ENCODE measurements around the gene DNAI4.
"Not testable (repeated sequence)": the region's sequence is repeated elsewhere in the genome, so short reads cannot be mapped to it uniquely, and the experiment has no call there.

The DNAI4 gene

DNA sequence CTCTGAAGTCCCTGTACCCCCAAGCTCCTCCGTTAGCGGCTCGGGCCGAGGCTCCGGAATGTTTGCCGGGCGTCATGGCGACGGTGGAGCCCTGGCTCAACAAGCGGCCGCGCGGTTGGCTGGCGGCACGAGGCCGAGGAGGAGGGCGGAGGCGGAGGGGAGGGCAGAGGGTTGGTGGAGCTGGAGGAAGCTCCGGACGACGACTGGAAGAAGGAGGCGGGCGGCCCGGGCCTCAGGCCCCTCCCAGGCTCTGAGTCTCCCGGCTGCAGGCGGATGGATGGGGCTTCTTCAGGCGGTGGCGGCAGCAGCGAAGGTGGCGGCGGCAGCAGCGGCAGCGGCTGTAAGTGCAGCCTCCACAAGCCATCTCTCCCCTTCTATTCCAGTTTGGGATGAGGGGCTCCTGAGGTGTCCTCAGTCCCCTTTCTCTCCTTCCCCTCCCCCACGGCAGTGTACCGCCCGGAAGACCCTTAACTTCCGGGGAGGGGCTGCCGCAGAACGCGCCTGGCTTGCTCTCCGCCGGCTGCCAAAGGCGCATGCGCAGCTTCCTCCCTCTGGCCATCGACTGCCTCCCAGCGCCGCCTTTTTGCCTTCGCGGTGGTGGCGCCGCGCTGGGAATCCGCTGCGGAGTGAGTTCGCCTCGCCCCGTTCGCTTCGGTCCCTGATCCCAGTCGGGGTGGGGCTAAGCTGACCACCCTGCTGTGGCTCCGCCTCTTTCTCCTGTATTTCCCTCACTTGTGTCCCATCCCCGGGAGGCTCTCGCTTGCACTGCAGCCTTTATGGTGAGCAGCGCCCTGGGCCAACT is at the start of gene DNAI4, which contains the start of gene MIER1:
Gene DNAI4 (minus strand): TSS at position 101 of the 802 bp plus-strand sequence. CDS start 25 bp downstream, at position 76.
Gene MIER1 (plus strand): TSS at position 235 of the 802 bp plus-strand sequence. CDS start 39 bp downstream, at position 274.
- peak; percentile 96 for DNase-seq
- in situ Hi-C loops (cut with HindIII; ENCODE audit: low pct_ligation_motif_present, low pct_unique_long_range_greater_than_20kb, low sequenced_read_pairs) = no loop called here

DNA sequence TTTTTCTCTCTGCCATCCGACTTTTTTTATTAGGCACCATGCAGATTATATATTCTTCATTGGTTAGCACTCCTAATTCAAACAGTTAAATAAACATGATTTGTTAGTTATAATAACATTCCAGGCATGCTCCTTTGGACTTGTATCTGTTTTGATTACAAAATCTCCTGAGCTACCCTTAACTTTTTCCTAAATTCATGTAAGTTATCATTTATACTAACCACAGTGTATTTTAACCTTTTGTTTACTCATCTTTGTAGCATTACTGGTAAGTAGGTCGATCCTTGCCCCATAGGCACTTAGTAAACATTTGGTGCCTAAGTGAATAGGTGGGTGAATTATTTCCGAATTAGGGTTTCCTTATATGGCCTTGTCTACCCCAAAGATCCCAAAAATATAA is 43.9 kb upstream of the DNAI4 start:
- in situ Hi-C loops (cut with HindIII; ENCODE audit: low pct_ligation_motif_present, low pct_unique_long_range_greater_than_20kb, low sequenced_read_pairs) = no loop called here

GRCh38 chr1:66966188-66966873 is 41.7 kb upstream of the DNAI4 start:
- DNase-seq; in situ Hi-C loops (cut with HindIII; ENCODE audit: low pct_ligation_motif_present, low pct_unique_long_range_greater_than_20kb, low sequenced_read_pairs): not testable (repeated sequence)

More for the DNA sequence above, 43.9 kb upstream of the DNAI4 start:
- no peak for DNase-seq

GRCh38 chr1:66957938-66958337 is 33.3 kb upstream of the DNAI4 start:
- no peak for DNase-seq
- in situ Hi-C loops (cut with HindIII; ENCODE audit: low pct_ligation_motif_present, low pct_unique_long_range_greater_than_20kb, low sequenced_read_pairs) = no loop called here

DNA sequence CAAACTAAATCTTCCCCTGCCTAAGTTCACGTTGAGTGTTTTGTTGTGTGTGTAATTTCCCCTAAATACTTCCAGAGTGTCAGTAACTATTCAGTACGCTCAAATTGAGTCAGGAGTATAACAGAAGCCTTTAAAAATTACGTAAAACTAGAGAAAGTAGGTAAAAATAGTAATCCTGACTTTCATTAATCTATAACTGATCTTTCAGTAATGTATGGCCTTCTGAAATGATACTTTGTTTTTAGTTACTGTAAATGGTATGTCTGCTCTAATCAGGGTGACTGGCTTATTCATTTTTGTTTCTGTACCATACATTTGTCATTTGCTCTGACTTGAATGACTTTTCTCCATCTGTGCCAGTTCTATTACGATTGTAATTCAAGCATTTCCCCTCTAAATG is 29.6 kb upstream of the DNAI4 start:
- in situ Hi-C loops (cut with HindIII; ENCODE audit: low pct_ligation_motif_present, low pct_unique_long_range_greater_than_20kb, low sequenced_read_pairs) = no loop called here
- DNase-seq = no peak

GRCh38 chr1:66951513-66951912 is 26.9 kb upstream of the DNAI4 start:
- DNase-seq = no peak
- in situ Hi-C loops (cut with HindIII; ENCODE audit: low pct_ligation_motif_present, low pct_unique_long_range_greater_than_20kb, low sequenced_read_pairs) = no loop called here

DNA sequence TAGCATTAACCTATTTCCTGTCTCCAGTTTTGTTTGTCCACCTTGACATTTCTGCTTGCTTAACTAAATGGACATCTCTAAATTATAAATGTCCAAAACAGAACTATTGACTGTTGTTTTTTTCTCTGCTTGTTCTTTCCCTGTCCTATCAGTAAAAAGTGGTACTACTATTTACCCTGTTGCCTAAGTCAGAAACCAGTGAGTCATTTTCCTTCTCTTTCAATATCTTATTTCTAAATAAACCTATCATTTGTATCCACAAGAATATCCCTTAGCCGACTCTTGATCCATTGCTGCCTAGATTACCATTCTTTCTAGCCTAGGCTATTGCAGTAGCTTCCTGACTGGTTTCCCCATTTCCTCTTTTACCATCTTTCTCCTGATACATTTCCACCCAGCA is 22.6 kb upstream of the DNAI4 start:
- no peak for DNase-seq
- in situ Hi-C loops (cut with HindIII; ENCODE audit: low pct_ligation_motif_present, low pct_unique_long_range_greater_than_20kb, low sequenced_read_pairs) = no loop called here

DNA sequence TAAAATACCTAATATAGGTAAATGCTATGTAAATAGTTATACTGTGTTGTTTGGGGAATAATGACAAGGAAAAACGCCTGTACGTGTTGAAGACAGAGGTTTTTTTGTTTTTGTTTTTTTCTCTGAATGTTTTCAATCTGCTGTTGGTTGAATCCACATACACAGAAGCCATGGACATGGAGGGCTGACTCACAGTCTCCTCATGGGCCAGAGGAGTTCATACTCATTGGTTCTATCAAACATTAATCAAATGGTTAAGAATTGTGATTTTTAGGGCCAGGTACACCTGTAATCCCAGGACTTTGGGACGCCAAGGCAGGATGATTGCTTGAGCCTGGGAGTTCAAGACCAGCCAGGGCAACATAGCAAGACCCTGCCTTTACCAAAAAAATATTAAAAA is 20.7 kb upstream of the DNAI4 start:
- in situ Hi-C loops (cut with HindIII; ENCODE audit: low pct_ligation_motif_present, low pct_unique_long_range_greater_than_20kb, low sequenced_read_pairs) = no loop called here
- DNase-seq = peak; percentile 72

DNA sequence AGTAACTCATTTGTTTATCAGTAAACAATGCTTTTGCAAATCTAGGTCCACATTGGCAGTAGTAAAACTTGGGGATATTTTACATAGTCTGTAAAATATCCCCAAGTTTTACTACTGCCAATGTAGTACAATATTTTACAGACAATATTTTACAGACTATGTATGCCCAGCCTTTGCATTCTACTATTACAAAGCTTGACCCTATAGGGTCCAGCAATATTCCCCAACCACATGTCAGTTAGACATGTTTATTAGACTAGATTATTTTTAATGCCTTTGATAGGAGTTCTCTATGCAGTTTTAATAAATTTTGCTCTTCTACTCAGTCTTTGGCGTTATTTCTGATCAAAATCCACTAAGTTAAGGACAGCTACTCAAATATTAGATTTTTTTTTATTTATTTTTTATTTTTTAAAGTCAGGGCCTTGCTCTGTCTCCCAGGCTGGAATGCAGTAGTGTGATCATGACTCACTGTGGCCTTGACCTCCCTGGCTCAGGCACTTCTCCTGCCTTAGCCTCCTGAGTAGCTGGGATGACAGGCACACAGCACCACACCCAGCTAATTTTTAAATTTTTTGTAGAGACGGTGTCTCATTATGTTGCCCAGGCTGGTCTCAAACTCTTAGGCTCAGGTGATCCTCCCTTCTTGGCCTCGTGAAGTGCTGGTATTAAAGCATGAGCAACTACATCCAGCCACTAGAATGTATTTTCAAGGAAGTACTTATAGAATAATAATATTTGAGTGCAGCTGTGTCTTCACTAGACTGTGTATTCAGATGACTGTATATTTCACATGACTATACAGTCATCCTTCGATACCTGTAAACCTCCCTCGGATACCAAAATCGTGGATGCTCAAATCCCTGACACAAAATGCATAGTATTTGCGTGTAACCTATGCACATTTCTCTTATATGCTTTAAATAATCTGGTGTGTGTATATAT is 19.9 kb upstream of the DNAI4 start:
- in situ Hi-C loops (cut with HindIII; ENCODE audit: low pct_ligation_motif_present, low pct_unique_long_range_greater_than_20kb, low sequenced_read_pairs) = no loop called here
- peak; percentile 81 for DNase-seq

- peak; percentile 12 for DNase-seq
- in situ Hi-C loops (cut with HindIII; ENCODE audit: low pct_ligation_motif_present, low pct_unique_long_range_greater_than_20kb, low sequenced_read_pairs) = no loop called here
Measured at GRCh38 chr1:66943361-66943969, 18.8 kb upstream of the DNAI4 start.

GRCh38 chr1:66940981-66941380 is 16.3 kb upstream of the DNAI4 start:
- in situ Hi-C loops (cut with HindIII; ENCODE audit: low pct_ligation_motif_present, low pct_unique_long_range_greater_than_20kb, low sequenced_read_pairs) = no loop called here
- DNase-seq = no peak

DNA sequence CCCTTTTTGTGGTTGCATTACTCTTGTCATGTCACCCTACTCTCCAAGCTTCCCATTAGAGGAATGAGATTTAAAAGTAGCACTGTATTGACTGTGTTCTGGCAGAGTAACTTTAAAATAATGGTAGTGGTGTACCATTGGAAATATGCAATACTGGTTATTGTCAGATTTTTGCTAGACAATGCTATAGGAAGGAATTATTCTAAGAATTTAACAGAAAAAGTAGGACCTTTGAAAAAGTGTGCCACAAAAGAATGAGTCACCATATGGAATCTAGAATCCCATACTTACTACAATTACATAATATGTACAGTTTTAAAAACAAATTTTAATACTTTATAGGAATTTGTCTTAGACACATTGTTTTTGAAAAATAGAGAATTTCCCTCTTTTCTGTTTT is 14.0 kb upstream of the DNAI4 start:
- peak; percentile 29 for DNase-seq
- in situ Hi-C loops (cut with HindIII; ENCODE audit: low pct_ligation_motif_present, low pct_unique_long_range_greater_than_20kb, low sequenced_read_pairs) = no loop called here

GRCh38 chr1:66937529-66938234 is 13.0 kb upstream of the DNAI4 start:
- DNase-seq = no peak
- in situ Hi-C loops (cut with HindIII; ENCODE audit: low pct_ligation_motif_present, low pct_unique_long_range_greater_than_20kb, low sequenced_read_pairs) = no loop called here

DNA sequence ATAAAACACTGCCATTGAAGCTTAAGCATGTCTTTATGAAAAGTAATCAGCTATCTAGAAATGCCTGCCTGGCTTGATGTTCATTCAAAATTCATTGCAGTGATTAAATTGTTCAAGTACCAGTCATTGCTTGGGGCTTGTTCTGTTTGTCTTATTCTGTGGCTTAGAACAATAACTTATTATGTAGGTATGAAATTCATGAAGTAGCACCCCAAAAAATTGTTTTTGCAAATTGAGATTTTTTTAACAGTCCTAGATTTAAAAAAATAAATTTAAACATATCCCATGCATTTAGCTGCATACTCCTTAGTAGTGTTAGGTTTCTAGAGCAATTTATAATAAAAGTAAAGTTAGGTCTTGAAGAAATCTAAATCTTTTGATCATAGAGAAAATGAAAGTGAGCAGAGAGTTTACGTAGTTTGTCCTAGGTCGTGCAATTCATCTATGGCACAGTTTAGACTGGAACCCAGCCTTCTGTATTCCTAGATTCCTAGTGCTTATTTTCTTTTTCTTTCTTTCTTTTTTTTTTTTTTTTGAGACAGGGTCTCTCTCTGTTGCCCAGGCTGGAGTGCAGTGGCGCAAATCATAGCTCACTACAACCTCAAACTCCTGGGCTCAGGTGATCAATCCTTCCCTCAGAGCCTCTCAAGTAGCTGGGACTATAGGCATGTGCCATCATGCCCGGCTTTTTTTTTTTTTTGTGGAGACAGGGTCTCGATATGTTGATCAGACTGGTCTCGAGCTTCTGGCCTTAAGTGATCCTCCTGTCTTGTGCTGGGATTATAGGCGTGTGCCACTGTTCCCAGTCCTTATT is 9.4 kb upstream of the DNAI4 start:
- in situ Hi-C loops (cut with HindIII; ENCODE audit: low pct_ligation_motif_present, low pct_unique_long_range_greater_than_20kb, low sequenced_read_pairs) = no loop called here

GRCh38 chr1:66932291-66932690 is 7.6 kb upstream of the DNAI4 start:
- no peak for DNase-seq
- in situ Hi-C loops (cut with HindIII; ENCODE audit: low pct_ligation_motif_present, low pct_unique_long_range_greater_than_20kb, low sequenced_read_pairs) = no loop called here

More for the DNA sequence above, 9.4 kb upstream of the DNAI4 start:
- DNase-seq = peak; percentile 49

DNA sequence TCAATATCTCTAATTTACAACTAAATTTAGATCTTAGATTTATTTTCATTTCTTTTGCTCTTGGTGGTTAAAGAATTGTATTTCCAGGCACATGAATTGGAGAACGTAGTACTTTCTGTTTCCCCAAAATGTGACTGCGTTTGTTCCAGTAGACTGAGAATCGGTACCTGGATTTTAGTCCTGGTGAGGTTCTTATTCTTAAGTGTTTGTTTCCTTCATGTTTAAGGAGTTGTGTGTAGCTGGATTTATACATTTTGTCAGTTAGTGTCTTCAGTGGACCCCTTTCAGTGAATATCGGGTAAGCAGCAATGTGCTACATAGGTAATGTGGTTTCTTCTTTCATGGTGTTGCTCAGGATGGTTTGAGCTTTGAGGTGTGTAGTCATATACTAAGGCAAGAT is 6.9 kb upstream of the DNAI4 start:
- peak; percentile 24 for DNase-seq
- in situ Hi-C loops (cut with HindIII; ENCODE audit: low pct_ligation_motif_present, low pct_unique_long_range_greater_than_20kb, low sequenced_read_pairs) = no loop called here

DNA sequence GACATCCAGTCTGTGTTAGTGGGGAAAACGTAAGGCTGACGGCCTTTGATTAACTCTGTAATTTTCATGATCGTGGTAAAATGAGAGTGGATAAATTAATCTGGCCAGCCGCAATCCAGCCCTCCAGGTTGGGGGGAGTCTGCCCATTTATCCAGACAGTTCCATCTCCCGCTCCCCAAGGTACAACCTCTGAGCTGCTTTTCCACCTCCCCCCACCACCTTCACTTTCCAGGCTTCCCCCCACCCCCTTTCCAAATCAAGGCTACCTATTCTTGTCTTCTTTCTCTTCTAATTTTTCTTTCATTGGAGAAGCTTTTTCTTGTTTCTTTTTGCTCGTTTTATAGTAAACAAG is 6.1 kb upstream of the DNAI4 start:
- no peak for DNase-seq
- in situ Hi-C loops (cut with HindIII; ENCODE audit: low pct_ligation_motif_present, low pct_unique_long_range_greater_than_20kb, low sequenced_read_pairs) = no loop called here

Data from ACHN (cell line).